SU-DHL-6 (cell line): ENCODE measurements around the gene OR11G2.
"Not testable (repeated sequence)": the region's sequence is repeated elsewhere in the genome, so short reads cannot be mapped to it uniquely, and the experiment has no call there.

Experiments
- CTCF ChIP-seq: fragments of 200-600 bp; sonication (generic); IDR thresholded peaks from one replicate; pipeline ENCODE4 v1.5.1; 2017; ENCODE audit warnings: antibody characterized with exemption, mild to moderate bottlenecking, low read length, moderate library complexity; ENCODE audit not compliant: insufficient read depth, poor library complexity, severe bottlenecking
- EZH2phosphoT487 ChIP-seq: fragments of 200-600 bp; sonication (generic), shearing (Covaris generic); conservative IDR thresholded peaks from 2 replicates; pipeline ENCODE4 v1.6.1; 2018; ENCODE audit warnings: mild to moderate bottlenecking, antibody characterized with exemption, low read length, moderate library complexity, mixed read lengths

- TF ChIP-seq CTCF, EZH2phosphoT487: not testable (repeated sequence)
Observed at GRCh38 chr14:20174205-20174604, 16.5 kb upstream of the OR11G2 start.
